Measurements from ENCODE around the gene CARS2. TPM values are rescaled to one million over a fixed set of nuclear protein-coding genes. Genes with fewer than 3 reads are reported as not detected.
A peak's percentile ranks its signal among the peaks of the same experiment; 100 is the strongest.

The CARS2 gene
- total RNA-seq, 1 experiment from 2014 or later, result 41.9 TPM

DNA sequence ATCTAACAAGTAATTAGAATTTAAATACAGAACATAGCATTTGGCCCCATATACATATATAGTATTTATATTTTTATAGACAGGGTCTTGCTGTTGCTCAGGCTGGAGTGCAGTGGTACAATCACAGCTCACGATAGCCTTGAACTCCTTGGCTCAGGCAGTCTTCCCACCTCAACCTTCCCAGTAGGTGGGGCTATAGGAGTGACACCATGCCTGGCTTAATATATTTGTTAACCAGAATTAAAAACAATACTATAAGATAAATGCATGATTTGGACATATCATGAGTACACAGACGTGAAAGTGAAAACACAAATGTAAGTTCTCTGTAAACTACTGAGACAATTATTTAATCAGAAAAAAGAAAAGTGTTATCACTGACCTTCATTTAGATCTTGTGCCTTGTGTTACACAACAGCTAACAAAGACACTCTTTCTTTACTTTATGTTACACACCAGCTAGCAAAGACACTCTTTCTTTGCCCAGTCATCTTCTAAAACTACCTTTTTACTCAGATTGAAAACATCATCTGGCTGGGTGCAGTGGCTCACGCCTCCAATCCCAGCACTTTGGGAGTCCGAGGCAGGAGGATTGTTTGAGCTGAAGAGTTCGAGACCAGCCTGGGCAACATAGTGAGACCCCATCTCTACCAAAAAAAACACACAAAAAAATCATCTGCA lies 22.6 kb downstream of the CARS2 start:
- no peak overlapping the region for H2BK15ac ChIP-seq (ENCODE audit: low read depth, low read length)
- no peak overlapping the region for H3K4me3 Mint-ChIP-seq
- TF ChIP-seq, protein P1, sequence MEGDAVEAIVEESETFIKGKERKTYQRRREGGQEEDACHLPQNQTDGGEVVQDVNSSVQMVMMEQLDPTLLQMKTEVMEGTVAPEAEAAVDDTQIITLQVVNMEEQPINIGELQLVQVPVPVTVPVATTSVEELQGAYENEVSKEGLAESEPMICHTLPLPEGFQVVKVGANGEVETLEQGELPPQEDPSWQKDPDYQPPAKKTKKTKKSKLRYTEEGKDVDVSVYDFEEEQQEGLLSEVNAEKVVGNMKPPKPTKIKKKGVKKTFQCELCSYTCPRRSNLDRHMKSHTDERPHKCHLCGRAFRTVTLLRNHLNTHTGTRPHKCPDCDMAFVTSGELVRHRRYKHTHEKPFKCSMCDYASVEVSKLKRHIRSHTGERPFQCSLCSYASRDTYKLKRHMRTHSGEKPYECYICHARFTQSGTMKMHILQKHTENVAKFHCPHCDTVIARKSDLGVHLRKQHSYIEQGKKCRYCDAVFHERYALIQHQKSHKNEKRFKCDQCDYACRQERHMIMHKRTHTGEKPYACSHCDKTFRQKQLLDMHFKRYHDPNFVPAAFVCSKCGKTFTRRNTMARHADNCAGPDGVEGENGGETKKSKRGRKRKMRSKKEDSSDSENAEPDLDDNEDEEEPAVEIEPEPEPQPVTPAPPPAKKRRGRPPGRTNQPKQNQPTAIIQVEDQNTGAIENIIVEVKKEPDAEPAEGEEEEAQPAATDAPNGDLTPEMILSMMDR (conservative IDR thresholded peaks at IDR 0.05), result peak; percentile 58
- H3K27ac Mint-ChIP-seq, result no peak overlapping the region
- no peaks in the 10 kb centered on the region for H3K79me2 ChIP-seq (ENCODE audit: insufficient read depth, low read length)
- no peak overlapping the region for H4K5ac ChIP-seq (ENCODE audit: insufficient read length, low read depth, low read length)
- no peak overlapping the region for H3K56ac ChIP-seq (ENCODE audit: insufficient read length, low read depth, low read length)
- H3K27ac ChIP-seq (ENCODE audit: insufficient read length, low read depth, low read length), result no peak overlapping the region
- H3K79me1 ChIP-seq (ENCODE audit: insufficient read depth, low read depth, low read length, poor library complexity, severe bottlenecking), result no peaks in the 10 kb centered on the region
- no peak overlapping the region for H4K8ac ChIP-seq (replicated peaks; ENCODE audit: insufficient read length, low read depth, low read length)
- H3K23me2 ChIP-seq (ENCODE audit: insufficient read length, low read depth, low read length, poor library complexity, severe bottlenecking), result no peaks in the 10 kb centered on the region
- H2AK5ac ChIP-seq (ENCODE audit: insufficient read length, low read length), result no peak overlapping the region
- H2BK20ac ChIP-seq (ENCODE audit: low read depth, low read length, poor library complexity, severe bottlenecking), result no peak overlapping the region
- no peak overlapping the region for H3K4me2 ChIP-seq (ENCODE audit: insufficient read depth, insufficient read length, low read length)
- H3T11ph ChIP-seq (ENCODE audit: low read length), result no peak overlapping the region
- H3K9ac ChIP-seq (ENCODE audit: extremely low read depth, insufficient read length, low read length), result no peak overlapping the region
- H3K4ac ChIP-seq (ENCODE audit: low read depth, low read length), result no peak overlapping the region
- H4K20me1 ChIP-seq (ENCODE audit: control insufficient read depth, insufficient read depth, insufficient read length), result no peaks in the 10 kb centered on the region
- WGBS (ENCODE audit: extremely low coverage, insufficient read length, low lambda C conversion rate), result no CpG with 5 or more reads among the region's 5 CpGs
- H3K4me1 ChIP-seq (ENCODE audit: insufficient read depth, low read length), result no peaks in the 10 kb centered on the region
- no peaks in the 10 kb centered on the region for H3K9me3 Mint-ChIP-seq
- H2AFZ ChIP-seq (ENCODE audit: low read length), result no peak overlapping the region
- no peak overlapping the region for H2BK120ac ChIP-seq (ENCODE audit: low read depth, low read length, poor library complexity, severe bottlenecking)
- no peak overlapping the region for H3K23ac ChIP-seq (ENCODE audit: insufficient read length, low read depth, low read length)
- H3K27me3 Mint-ChIP-seq (ENCODE audit: low read depth), result no peaks in the 10 kb centered on the region
- H3K14ac ChIP-seq (ENCODE audit: insufficient read depth, low read length), result no peak overlapping the region
- H2BK5ac ChIP-seq (ENCODE audit: insufficient read length, low read length), result no peak overlapping the region
- no peak overlapping the region for H4K91ac ChIP-seq (ENCODE audit: insufficient read length, low read depth, low read length)
- H3K27me3 ChIP-seq (ENCODE audit: insufficient read depth, low read length), result no peaks in the 10 kb centered on the region
- H3K36me3 Mint-ChIP-seq (ENCODE audit: insufficient read depth in 1 of 3, low read depth in 3 of 3), result peaks cover 20 to 76% (median 56%) of the 10 kb centered on the region in 3 experiments; a peak in 6 of 7 replicates
- no peaks in the 10 kb centered on the region for H3K9me3 ChIP-seq (ENCODE audit: control insufficient read depth, low read depth, low read length)
- H2BK12ac ChIP-seq (ENCODE audit: insufficient read length, low read depth, low read length), result no peak overlapping the region
- no peak for DNase-seq
- H3K18ac ChIP-seq (ENCODE audit: insufficient read length, low read depth, low read length), result no peak overlapping the region
- H3K4me1 Mint-ChIP-seq, result no peaks in the 10 kb centered on the region
